ENCODE measurements around the gene PRMT7. TPM values are rescaled to one million over a fixed set of nuclear protein-coding genes. Genes with fewer than 3 reads are reported as not detected.
A peak's percentile ranks its signal among the peaks of the same experiment; 100 is the strongest.

Gene PRMT7
- total and polyA plus RNA-seq, 8 donors: 11.6 to 47.9 (median 17.9) TPM

GRCh38 chr16:68272507-68273209 is 38.2 kb upstream of the PRMT7 start:
- Histone ChIP-seq H3K36me3 (no peaks in the 10 kb centered on the region), H3K9me3 (no peaks in the 10 kb centered on the region), H3K27ac (no peak overlapping the region), H3K27me3 (no peaks in the 10 kb centered on the region), H3K4me3 (no peak overlapping the region), H3K4me1 (peaks cover 0 to 6% (median 0%) of the 10 kb centered on the region in 3 donors)
- 27 to 36% methylated on average over 4 of the region's 4 CpGs for WGBS, 2 donors
- ATAC-seq (peak in 3 of 4 donors; percentile 33 to 62 (median 53)), FAIRE-seq (no peak), DNase-seq (peak in 2 of 6 donors; percentile 35 to 45)
- TF ChIP-seq CTCF (IDR thresholded peaks at IDR 0.05): no peak
- intact Hi-C loops (cut with DNase I): no loop called here

GRCh38 chr16:68273459-68273858 is 37.4 kb upstream of the PRMT7 start:
- Histone ChIP-seq H3K9me3 (no peaks in the 10 kb centered on the region), H3K27ac (no peak overlapping the region), H3K4me1 (peaks cover 0 to 6% (median 0%) of the 10 kb centered on the region in 3 donors), H3K36me3 (no peaks in the 10 kb centered on the region), H3K4me3 (no peak overlapping the region), H3K27me3 (no peaks in the 10 kb centered on the region)
- FAIRE-seq: no peak
- no peak for ATAC-seq
- no peak for TF ChIP-seq CTCF (IDR thresholded peaks at IDR 0.05)
- 93 to 96% methylated on average over 5 of the region's 5 CpGs for WGBS, 2 donors
- intact Hi-C loops (cut with DNase I): no loop called here
- no peak for DNase-seq

GRCh38 chr16:68273896-68274295 is 36.9 kb upstream of the PRMT7 start:
- Histone ChIP-seq H3K27me3 (no peaks in the 10 kb centered on the region), H3K36me3 (no peaks in the 10 kb centered on the region), H3K27ac (no peak overlapping the region), H3K4me1 (peaks cover 0 to 6% (median 0%) of the 10 kb centered on the region in 3 donors), H3K4me3 (no peak overlapping the region), H3K9me3 (no peaks in the 10 kb centered on the region)
- no peak for DNase-seq
- intact Hi-C loops (cut with DNase I): no loop called here
- no peak for FAIRE-seq
- TF ChIP-seq CTCF (IDR thresholded peaks at IDR 0.05): no peak
- WGBS, 2 donors: 95 to 99% methylated on average over 8 of the region's 8 CpGs
- no peak for ATAC-seq

GRCh38 chr16:68274441-68274840 is 36.4 kb upstream of the PRMT7 start:
- Histone ChIP-seq H3K4me1 (peaks cover 0 to 6% (median 0%) of the 10 kb centered on the region in 3 donors), H3K9me3 (no peaks in the 10 kb centered on the region), H3K27ac (no peak overlapping the region), H3K4me3 (no peak overlapping the region), H3K27me3 (no peaks in the 10 kb centered on the region), H3K36me3 (no peaks in the 10 kb centered on the region)
- no peak for TF ChIP-seq CTCF (IDR thresholded peaks at IDR 0.05)
- 82 to 90% methylated on average over 4 of the region's 4 CpGs for WGBS, 2 donors
- FAIRE-seq (no peak), ATAC-seq (no peak), DNase-seq (no peak)
- intact Hi-C loops (cut with DNase I): no loop called here

GRCh38 chr16:68275611-68276191 is 35.1 kb upstream of the PRMT7 start:
- Histone ChIP-seq H3K4me3 (no peak overlapping the region), H3K36me3 (no peaks in the 10 kb centered on the region), H3K4me1 (peaks cover 0 to 6% (median 0%) of the 10 kb centered on the region in 3 donors), H3K9me3 (no peaks in the 10 kb centered on the region), H3K27ac (no peak overlapping the region), H3K27me3 (no peaks in the 10 kb centered on the region)
- no peak for TF ChIP-seq CTCF (IDR thresholded peaks at IDR 0.05)
- FAIRE-seq (no peak), DNase-seq (no peak), ATAC-seq (no peak)
- intact Hi-C loops (cut with DNase I): no loop called here
- 74 to 80% methylated on average over 4 of the region's 4 CpGs for WGBS, 2 donors

All from pancreas (tissue), 10 donors.